HG03378 (cell line): ENCODE measurements around the gene CEL.

Source experiments
- ATAC-seq: cut with Tn5 transposase; IDR thresholded peaks from one replicate; pipeline ENCODE4 v1.9.1; 2021; ENCODE audit warnings: mild to moderate bottlenecking, moderate library complexity; ENCODE audit not compliant: unreplicated experiment

The CEL gene

GRCh38 chr9:133115604-133116345 is 54.0 kb downstream of the CEL start:
- no peak for ATAC-seq

GRCh38 chr9:133116346-133117231 is 54.8 kb downstream of the CEL start:
- ATAC-seq = no peak

- no peak for ATAC-seq
These were observed 55.7 kb downstream of the CEL start for GRCh38 chr9:133117271-133118178.

- ATAC-seq = no peak
These were observed 56.4 kb downstream of the CEL start for GRCh38 chr9:133118179-133118520.

DNA sequence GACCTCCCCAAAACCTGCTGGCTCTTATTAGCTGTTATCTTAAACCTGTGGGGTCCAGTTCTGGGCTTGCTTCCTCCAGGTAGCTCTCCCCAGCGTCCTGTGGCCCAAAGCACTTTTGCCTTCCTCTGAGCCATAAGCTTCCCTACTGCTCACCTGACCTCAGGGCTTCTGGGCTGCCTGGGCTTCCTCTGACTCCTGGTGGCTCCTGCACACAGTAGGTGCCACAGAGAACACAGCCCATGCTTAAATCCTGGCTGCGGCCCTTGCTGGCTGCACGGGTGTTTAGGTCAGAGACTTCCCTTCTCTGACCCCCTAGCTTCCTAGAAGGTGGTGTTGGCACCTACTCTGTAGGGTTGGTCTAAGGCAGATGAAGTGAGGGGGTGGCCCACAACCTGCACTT is 56.8 kb downstream of the CEL start:
- ATAC-seq = no peak

- ATAC-seq = no peak
These were observed 57.5 kb downstream of the CEL start for GRCh38 chr9:133119103-133119845.

DNA sequence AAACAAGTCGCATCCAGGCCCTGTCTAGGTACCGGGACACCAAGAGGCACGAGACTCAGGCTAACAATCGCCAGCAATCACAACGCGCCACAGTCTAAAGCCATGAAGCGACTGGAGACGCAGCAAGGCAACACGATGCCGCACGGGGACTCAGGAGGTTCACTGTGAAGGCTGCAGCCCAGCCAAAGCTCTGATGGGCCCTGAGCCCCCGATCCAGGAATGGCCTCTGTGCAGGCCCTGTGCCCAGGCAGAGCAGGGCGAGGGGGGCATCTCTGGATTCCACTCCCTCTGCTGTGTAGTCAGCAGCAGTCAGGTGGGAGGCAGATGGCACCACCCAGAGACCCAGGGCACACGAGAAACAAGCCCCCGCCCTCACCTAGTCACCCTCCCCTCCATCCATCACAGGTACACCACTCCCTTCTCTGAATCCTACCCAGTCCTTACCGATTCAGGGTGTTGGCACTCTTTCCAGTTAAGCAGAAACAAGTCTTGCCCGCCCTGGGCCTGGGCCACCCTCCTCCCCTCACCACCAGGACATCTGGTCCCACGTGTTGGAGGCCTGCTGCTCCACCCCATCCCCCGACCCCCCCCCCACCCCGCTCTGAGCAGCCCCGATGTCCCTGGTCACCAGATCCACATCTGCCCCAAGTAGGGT is 58.2 kb downstream of the CEL start:
- ATAC-seq = no peak

DNA sequence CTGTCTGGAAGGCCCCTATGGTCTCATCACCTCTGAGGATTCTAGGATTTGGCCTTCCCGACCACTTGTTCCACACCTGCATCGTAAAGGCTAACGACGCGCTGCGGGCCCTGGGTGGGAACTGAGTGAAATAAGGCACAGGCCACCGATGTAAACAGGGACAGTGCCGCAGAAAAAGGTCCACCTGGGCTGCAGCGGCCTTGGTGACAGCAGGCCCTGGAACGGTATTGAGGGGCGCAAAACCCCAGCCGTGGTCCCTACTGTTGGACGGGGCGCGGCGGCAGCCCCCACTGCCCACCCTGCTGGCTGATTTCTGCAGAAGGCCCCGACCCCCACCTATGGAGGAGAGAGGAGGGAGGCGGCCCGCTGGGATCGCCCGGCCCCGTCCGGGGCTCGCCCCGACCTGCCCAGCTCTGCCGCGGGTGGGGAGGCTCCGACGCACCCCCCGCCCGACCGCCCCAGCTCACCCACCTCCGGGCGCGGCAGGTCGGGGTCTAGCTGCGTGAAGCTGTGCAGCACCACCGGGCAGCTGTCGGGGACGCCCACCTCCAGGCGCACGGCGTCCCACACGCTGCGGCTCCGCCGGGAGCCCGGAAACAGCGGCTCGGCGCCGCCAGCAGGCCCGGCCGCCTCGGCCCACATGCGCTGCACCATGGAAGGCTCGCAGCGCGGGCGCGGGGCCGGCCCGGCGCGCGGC is 58.9 kb downstream of the CEL start:
- no peak for ATAC-seq
